ENCODE results near the gene NDST1.

Gene NDST1

GRCh38 chr5:150560401-150561191 lies 52.7 kb downstream of the NDST1 start:
- Histone ChIP-seq H3K9ac (ENCODE audit: low read depth, low read length) (peak overlapping the region; percentile 7; the same call in 1 of the 2 replicates), H3K9me3 (ENCODE audit: control insufficient read depth, insufficient read depth, low read length) (no peaks in the 10 kb centered on the region), H3K4me1 (ENCODE audit: insufficient read depth, low read length) (peaks cover 9% of the 10 kb centered on the region), H3K36me3 (ENCODE audit: insufficient read depth, low read length) (no peaks in the 10 kb centered on the region)

GRCh38 chr5:150561192-150561512 lies 53.2 kb downstream of the NDST1 start:
- Histone ChIP-seq H3K36me3 (ENCODE audit: insufficient read depth, low read length) (no peaks in the 10 kb centered on the region), H3K4me1 (ENCODE audit: insufficient read depth, low read length) (peaks cover 9% of the 10 kb centered on the region), H3K9me3 (ENCODE audit: control insufficient read depth, insufficient read depth, low read length) (no peaks in the 10 kb centered on the region), H3K9ac (ENCODE audit: low read depth, low read length) (no peak overlapping the region)

GRCh38 chr5:150561571-150562275 lies 53.8 kb downstream of the NDST1 start:
- H3K9ac ChIP-seq (ENCODE audit: low read depth, low read length), result no peak overlapping the region
- no peaks in the 10 kb centered on the region for H3K9me3 ChIP-seq (ENCODE audit: control insufficient read depth, insufficient read depth, low read length)
- peaks cover 9% of the 10 kb centered on the region for H3K4me1 ChIP-seq (ENCODE audit: insufficient read depth, low read length)
- no peaks in the 10 kb centered on the region for H3K36me3 ChIP-seq (ENCODE audit: insufficient read depth, low read length)

GRCh38 chr5:150562832-150563231 lies 54.9 kb downstream of the NDST1 start:
- H3K36me3 ChIP-seq (ENCODE audit: insufficient read depth, low read length), result no peaks in the 10 kb centered on the region
- H3K4me1 ChIP-seq (ENCODE audit: insufficient read depth, low read length), result peaks cover 9% of the 10 kb centered on the region
- H3K9me3 ChIP-seq (ENCODE audit: control insufficient read depth, insufficient read depth, low read length), result no peaks in the 10 kb centered on the region
- H3K9ac ChIP-seq (ENCODE audit: low read depth, low read length), result no peak overlapping the region

- H3K4me1 ChIP-seq (ENCODE audit: insufficient read depth, low read length), result no peaks in the 10 kb centered on the region
- no peaks in the 10 kb centered on the region for H3K9me3 ChIP-seq (ENCODE audit: control insufficient read depth, insufficient read depth, low read length)
- no peaks in the 10 kb centered on the region for H3K36me3 ChIP-seq (ENCODE audit: insufficient read depth, low read length)
- no peak overlapping the region for H3K9ac ChIP-seq (ENCODE audit: low read depth, low read length)
Observed at GRCh38 chr5:150565868-150566267, 57.9 kb downstream of the NDST1 start.

- no peaks in the 10 kb centered on the region for H3K9me3 ChIP-seq (ENCODE audit: control insufficient read depth, insufficient read depth, low read length)
- no peaks in the 10 kb centered on the region for H3K4me1 ChIP-seq (ENCODE audit: insufficient read depth, low read length)
- H3K9ac ChIP-seq (ENCODE audit: low read depth, low read length), result no peak overlapping the region
- no peaks in the 10 kb centered on the region for H3K36me3 ChIP-seq (ENCODE audit: insufficient read depth, low read length)
Observed at GRCh38 chr5:150567031-150567717, 59.2 kb downstream of the NDST1 start.

GRCh38 chr5:150568663-150569062 lies 60.7 kb downstream of the NDST1 start:
- no peaks in the 10 kb centered on the region for H3K36me3 ChIP-seq (ENCODE audit: insufficient read depth, low read length)

GRCh38 chr5:150570333-150570732 lies 62.4 kb downstream of the NDST1 start:
- Histone ChIP-seq H3K9ac (ENCODE audit: low read depth, low read length) (no peak overlapping the region), H3K4me1 (ENCODE audit: insufficient read depth, low read length) (no peaks in the 10 kb centered on the region), H3K9me3 (ENCODE audit: control insufficient read depth, insufficient read depth, low read length) (no peaks in the 10 kb centered on the region), H3K36me3 (ENCODE audit: insufficient read depth, low read length) (no peaks in the 10 kb centered on the region)

More at GRCh38 chr5:150568663-150569062, 60.7 kb downstream of the NDST1 start:
- H3K9me3 ChIP-seq (ENCODE audit: control insufficient read depth, insufficient read depth, low read length), result no peaks in the 10 kb centered on the region
- H3K9ac ChIP-seq (ENCODE audit: low read depth, low read length), result no peak overlapping the region
- no peaks in the 10 kb centered on the region for H3K4me1 ChIP-seq (ENCODE audit: insufficient read depth, low read length)

GRCh38 chr5:150571836-150572235 lies 63.9 kb downstream of the NDST1 start:
- H3K36me3 ChIP-seq (ENCODE audit: insufficient read depth, low read length), result no peaks in the 10 kb centered on the region
- H3K9me3 ChIP-seq (ENCODE audit: control insufficient read depth, insufficient read depth, low read length), result no peaks in the 10 kb centered on the region
- no peaks in the 10 kb centered on the region for H3K4me1 ChIP-seq (ENCODE audit: insufficient read depth, low read length)
- no peak overlapping the region for H3K9ac ChIP-seq (ENCODE audit: low read depth, low read length)

GRCh38 chr5:150573216-150573615 lies 65.3 kb downstream of the NDST1 start:
- H3K9ac ChIP-seq (ENCODE audit: low read depth, low read length), result no peak overlapping the region
- no peaks in the 10 kb centered on the region for H3K9me3 ChIP-seq (ENCODE audit: control insufficient read depth, insufficient read depth, low read length)
- no peaks in the 10 kb centered on the region for H3K4me1 ChIP-seq (ENCODE audit: insufficient read depth, low read length)
- H3K36me3 ChIP-seq (ENCODE audit: insufficient read depth, low read length), result no peaks in the 10 kb centered on the region

- no peaks in the 10 kb centered on the region for H3K9me3 ChIP-seq (ENCODE audit: control insufficient read depth, insufficient read depth, low read length)
Observed at GRCh38 chr5:150573867-150574817, 66.2 kb downstream of the NDST1 start.

GRCh38 chr5:150574818-150575547 lies 67.1 kb downstream of the NDST1 start:
- H3K4me1 ChIP-seq (ENCODE audit: insufficient read depth, low read length), result no peaks in the 10 kb centered on the region
- H3K9ac ChIP-seq (ENCODE audit: low read depth, low read length), result no peak overlapping the region
- no peaks in the 10 kb centered on the region for H3K9me3 ChIP-seq (ENCODE audit: control insufficient read depth, insufficient read depth, low read length)
- H3K36me3 ChIP-seq (ENCODE audit: insufficient read depth, low read length), result no peaks in the 10 kb centered on the region

More at GRCh38 chr5:150573867-150574817, 66.2 kb downstream of the NDST1 start:
- H3K36me3 ChIP-seq (ENCODE audit: insufficient read depth, low read length), result no peaks in the 10 kb centered on the region
- no peaks in the 10 kb centered on the region for H3K4me1 ChIP-seq (ENCODE audit: insufficient read depth, low read length)
- H3K9ac ChIP-seq (ENCODE audit: low read depth, low read length), result no peak overlapping the region

- H3K36me3 ChIP-seq (ENCODE audit: insufficient read depth, low read length), result no peaks in the 10 kb centered on the region
- no peak overlapping the region for H3K9ac ChIP-seq (ENCODE audit: low read depth, low read length)
Observed at GRCh38 chr5:150575745-150576448, 68.0 kb downstream of the NDST1 start.

More at GRCh38 chr5:150575745-150576448, 68.0 kb downstream of the NDST1 start:
- H3K4me1 ChIP-seq (ENCODE audit: insufficient read depth, low read length), result no peaks in the 10 kb centered on the region
- no peaks in the 10 kb centered on the region for H3K9me3 ChIP-seq (ENCODE audit: control insufficient read depth, insufficient read depth, low read length)

All from ES-I3 (cell line).